DOHH2 (cell line): ENCODE measurements around the gene WNT8B.

Source experiments
- H3F3A ChIP-seq: fragments of 200-600 bp; sonication (generic), shearing (Covaris generic); 2 replicates; pipeline ENCODE4 v1.6.0; 2016; ENCODE audit warnings: antibody characterized with exemption, mild to moderate bottlenecking; ENCODE audit not compliant: control insufficient read depth, insufficient read depth
- H3K27ac ChIP-seq: fragments of 200-600 bp; sonication (generic); 2 replicates; pipeline ENCODE4 v1.5.1; 2014; ENCODE audit warnings: low read depth, mild to moderate bottlenecking, low read length, moderate library complexity
- H3K27me3 ChIP-seq: fragments of 200-600 bp; sonication (generic); 2 replicates; pipeline ENCODE4 v1.6.1; 2014; ENCODE audit warnings: mild to moderate bottlenecking, low read length, mixed read lengths; ENCODE audit not compliant: control insufficient read depth
- H3K36me3 ChIP-seq: fragments of 200-600 bp; sonication (generic); 2 replicates; pipeline ENCODE4 v1.6.1; 2014; ENCODE audit warnings: mild to moderate bottlenecking, low read length, moderate library complexity, mixed read lengths; ENCODE audit not compliant: control insufficient read depth
- H3K4me1 ChIP-seq: fragments of 200-600 bp; sonication (generic); 2 replicates; pipeline ENCODE4 v1.6.1; 2014; ENCODE audit warnings: mild to moderate bottlenecking, low read length, mixed read lengths; ENCODE audit not compliant: control insufficient read depth
- H3K4me2 ChIP-seq: fragments of 200-600 bp; sonication (generic); 2 replicates; pipeline ENCODE4 v1.6.0; 2014; ENCODE audit warnings: mild to moderate bottlenecking, low read length, moderate library complexity
- H3K4me3 ChIP-seq: fragments of 200-600 bp; sonication (generic); 2 replicates; pipeline ENCODE4 v1.5.1; 2014; ENCODE audit warnings: mild to moderate bottlenecking, low read length, mixed read lengths
- H3K79me2 ChIP-seq: fragments of 200-600 bp; sonication (generic); 2 replicates; pipeline ENCODE4 v1.6.1; 2014; ENCODE audit warnings: mild to moderate bottlenecking, low read length, mixed read lengths; ENCODE audit not compliant: control insufficient read depth
- H3K9me2 ChIP-seq: fragments of 200-600 bp; sonication (generic); replicated peaks from 2 replicates; pipeline ENCODE4 v1.6.1; 2014; ENCODE audit warnings: mild to moderate bottlenecking, low read length, mixed read lengths; ENCODE audit not compliant: control insufficient read depth
- H3K9me3 ChIP-seq: fragments of 200-600 bp; sonication (generic); 2 replicates; pipeline ENCODE4 v1.6.1; 2014; ENCODE audit warnings: antibody characterized with exemption, low read length, mixed read lengths; ENCODE audit not compliant: control insufficient read depth, insufficient read depth
- H4K20me1 ChIP-seq: fragments of 200-600 bp; sonication (generic); 2 replicates; pipeline ENCODE4 v1.6.0; 2014; ENCODE audit warnings: low read depth, mild to moderate bottlenecking, antibody characterized with exemption, low read length, moderate library complexity; ENCODE audit not compliant: control insufficient read depth, insufficient read depth
- CTCF ChIP-seq: fragments of 200-600 bp; sonication (generic); IDR thresholded peaks from one replicate; pipeline ENCODE4 v1.5.1; 2014; ENCODE audit warnings: antibody characterized with exemption, mild to moderate bottlenecking, low read depth, low read length; ENCODE audit not compliant: poor library complexity, severe bottlenecking
- EZH2phosphoT487 ChIP-seq: fragments of 200-600 bp; sonication (generic); IDR thresholded peaks from 2 replicates; pipeline ENCODE4 v1.6.1; 2017; ENCODE audit warnings: borderline replicate concordance, mild to moderate bottlenecking, antibody characterized with exemption, low read length, moderate library complexity, mixed read lengths

Gene WNT8B

GRCh38 chr10:100447663-100448062 is 15.1 kb upstream of the WNT8B start:
- Histone ChIP-seq H3K27ac (no peak overlapping the region), H3K36me3 (no peaks in the 10 kb centered on the region), H3K9me3 (no peaks in the 10 kb centered on the region), H3F3A (no peaks in the 10 kb centered on the region), H3K79me2 (no peaks in the 10 kb centered on the region), H3K4me2 (no peak overlapping the region), H3K4me3 (no peak overlapping the region), H3K4me1 (peaks cover 13% of the 10 kb centered on the region), H3K27me3 (no peaks in the 10 kb centered on the region), H3K9me2 (no peaks in the 10 kb centered on the region), H4K20me1 (no peaks in the 10 kb centered on the region)
- no peak for TF ChIP-seq EZH2phosphoT487
- TF ChIP-seq CTCF, result no peak

GRCh38 chr10:100448951-100449350 is 13.9 kb upstream of the WNT8B start:
- Histone ChIP-seq H3K27ac (no peak overlapping the region), H3K4me1 (peaks cover 13% of the 10 kb centered on the region)
- no peak for TF ChIP-seq CTCF
- no peak for TF ChIP-seq EZH2phosphoT487

GRCh38 chr10:100468322-100468721 is 5.5 kb downstream of the WNT8B start:
- Histone ChIP-seq H3K27me3 (peaks cover 43% of the 10 kb centered on the region), H3K9me3 (no peaks in the 10 kb centered on the region), H3K4me3 (no peak overlapping the region), H3K36me3 (no peaks in the 10 kb centered on the region), H3K4me2 (no peak overlapping the region), H3K9me2 (no peaks in the 10 kb centered on the region), H3K4me1 (no peaks in the 10 kb centered on the region), H4K20me1 (no peaks in the 10 kb centered on the region), H3F3A (no peaks in the 10 kb centered on the region), H3K27ac (no peak overlapping the region), H3K79me2 (no peaks in the 10 kb centered on the region)
- TF ChIP-seq EZH2phosphoT487 (no peak), CTCF (no peak)

More at GRCh38 chr10:100448951-100449350, 13.9 kb upstream of the WNT8B start:
- Histone ChIP-seq H3K4me3 (no peak overlapping the region), H3K27me3 (no peaks in the 10 kb centered on the region), H3K36me3 (no peaks in the 10 kb centered on the region), H3K9me2 (no peaks in the 10 kb centered on the region), H3K79me2 (no peaks in the 10 kb centered on the region), H3F3A (no peaks in the 10 kb centered on the region), H3K4me2 (no peak overlapping the region), H3K9me3 (no peaks in the 10 kb centered on the region), H4K20me1 (no peaks in the 10 kb centered on the region)

- no peaks in the 10 kb centered on the region for H3K36me3 ChIP-seq
- no peaks in the 10 kb centered on the region for H3K9me3 ChIP-seq
- peaks cover 46% of the 10 kb centered on the region for H3K27me3 ChIP-seq
- no peaks in the 10 kb centered on the region for H3K4me1 ChIP-seq
- H3K4me3 ChIP-seq, result no peak overlapping the region
- no peak overlapping the region for H3K27ac ChIP-seq
- H4K20me1 ChIP-seq, result no peaks in the 10 kb centered on the region
- H3K9me2 ChIP-seq, result no peaks in the 10 kb centered on the region
- TF ChIP-seq CTCF (no peak), EZH2phosphoT487 (no peak)
- no peaks in the 10 kb centered on the region for H3F3A ChIP-seq
- H3K4me2 ChIP-seq, result no peak overlapping the region
- no peaks in the 10 kb centered on the region for H3K79me2 ChIP-seq
Observed at GRCh38 chr10:100468978-100469377, 6.2 kb downstream of the WNT8B start.
